GM12878 (cell line): ENCODE measurements around the gene EEF1G. TPM values are rescaled to one million over a fixed set of nuclear protein-coding genes. Genes with fewer than 3 reads are reported as not detected.

Experiments
- ATAC-seq: fragments of 200-7000 bp; cut with Tn5 transposase; 3 replicates; pipeline ENCODE4 v1.9.1; 2020; ENCODE audit warnings: mild to moderate bottlenecking, moderate library complexity
- BruUV-seq: library from RNA; stranded (reverse); fragments of 400-500 nt; replicated peaks from 2 replicates; lab custom pipeline; 2021; lab: Mats Ljungman, UMichigan
- CTCF ChIA-PET: fragments of 300-600 bp; sonication (Branson Sonifier 250); formaldehyde crosslinking; extraction: SDS; loops from one replicate; lab custom pipeline; 2021; ENCODE audit warnings: inconsistent platforms; lab: Yijun Ruan, JAX
- POLR2A ChIA-PET: fragments of 350-600 bp; formaldehyde crosslinking; extraction: SDS; loops from one replicate; lab custom pipeline; 2021; ENCODE audit warnings: inconsistent platforms; lab: Charles Lee
- RAD21 ChIA-PET: fragments of 300-600 bp; sonication (Branson Sonifier 250); formaldehyde crosslinking; loops from one replicate; lab custom pipeline; 2023; ENCODE audit warnings: antibody characterized with exemption; ENCODE audit not compliant: unreplicated experiment; lab: Charles Lee
- SMC1A ChIA-PET: fragments of 300-600 bp; sonication (Branson Sonifier 250); formaldehyde crosslinking; loops from one replicate; lab custom pipeline; 2023; ENCODE audit not compliant: unreplicated experiment, uncharacterized antibody; lab: Charles Lee
- DNase-seq: peaks from one replicate; pipeline ENCODE4 v3.0.0-alpha.2; 2011; ENCODE audit warnings: low read depth, low spot score
- FAIRE-seq: peaks from 3 replicates; lab custom pipeline; 2011; peaks lifted over from hg19 to GRCh38; lab: Jason Lieb, UNC
- H2AFZ ChIP-seq: 2 replicates; pipeline ENCODE4 v1.6.0; 2011; ENCODE audit warnings: low read depth, low read length, control low read depth; ENCODE audit not compliant: control insufficient read depth
- H3K27ac ChIP-seq: 2 replicates; pipeline ENCODE4 v1.5.1; 2011; ENCODE audit warnings: control low read depth; ENCODE audit not compliant: control insufficient read depth, insufficient read depth
- H3K27me3 ChIP-seq, 2 experiments: replicated peaks in 1 of 2; 2 replicates each; pipeline versions ENCODE4 v1.6.0 to v1.6.1; 2011; ENCODE audit warnings: low read length in 1 of 2; ENCODE audit not compliant: control insufficient read depth in 2 of 2, insufficient read depth in 2 of 2
- H3K36me3 ChIP-seq, 2 experiments: 2 replicates each; pipeline ENCODE4 v1.5.1; 2011; ENCODE audit warnings: low read length in 1 of 2; ENCODE audit not compliant: control insufficient read depth in 2 of 2, insufficient read depth in 2 of 2
- H3K4me1 ChIP-seq: 2 replicates; pipeline ENCODE4 v1.6.1; 2011; ENCODE audit warnings: mild to moderate bottlenecking, low read length, moderate library complexity, mixed read lengths; ENCODE audit not compliant: control insufficient read depth, insufficient read depth
- H3K4me2 ChIP-seq: 2 replicates; pipeline ENCODE4 v1.6.0; 2011; ENCODE audit warnings: control low read depth; ENCODE audit not compliant: control insufficient read depth, insufficient read depth
- H3K4me3 ChIP-seq: fragments of 200-600 bp; sonication (generic); 2 replicates; pipeline ENCODE4 v1.5.1; 2016
- H3K79me2 ChIP-seq: 2 replicates; pipeline ENCODE4 v1.6.0; 2011; ENCODE audit warnings: low read length; ENCODE audit not compliant: control insufficient read depth, insufficient read depth
- H3K9ac ChIP-seq: 2 replicates; pipeline ENCODE4 v1.8.0; 2011; ENCODE audit warnings: low read length, control low read depth, mixed read lengths; ENCODE audit not compliant: control insufficient read depth, insufficient read depth
- H3K9me3 ChIP-seq: replicated peaks from 3 replicates; pipeline ENCODE4 v1.5.1; 2011; ENCODE audit warnings: mild to moderate bottlenecking, low read length; ENCODE audit not compliant: control insufficient read depth, insufficient read depth
- H4K20me1 ChIP-seq: 2 replicates; pipeline ENCODE4 v1.6.0; 2011; ENCODE audit not compliant: control insufficient read depth, insufficient read depth
- BACH1 ChIP-seq: fragments of 450-650 bp; IDR thresholded peaks from 2 replicates; pipeline ENCODE4 v1.6.1; 2017; ENCODE audit warnings: mild to moderate bottlenecking, borderline replicate concordance
- FOXM1 ChIP-seq: IDR thresholded peaks from 2 replicates; pipeline ENCODE4 v1.6.1; 2012; ENCODE audit warnings: low read depth, mild to moderate bottlenecking, inconsistent platforms, low read length, moderate library complexity
- KLF5 ChIP-seq: fragments of 450-650 bp; IDR thresholded peaks from 2 replicates; pipeline ENCODE4 v1.6.1; 2014; ENCODE audit warnings: mild to moderate bottlenecking; ENCODE audit not compliant: partially characterized antibody
- LARP7 ChIP-seq: fragments of 450-650 bp; IDR thresholded peaks from 2 replicates; pipeline ENCODE4 v1.6.1; 2017; ENCODE audit warnings: mild to moderate bottlenecking
- MTA3 ChIP-seq: IDR thresholded peaks from 2 replicates; pipeline ENCODE4 v1.6.1; 2012; ENCODE audit warnings: low read length, inconsistent platforms, borderline replicate concordance
- NR2F1 ChIP-seq: fragments of 450-650 bp; conservative IDR thresholded peaks from 2 replicates; pipeline ENCODE4 v1.6.1; 2017; ENCODE audit warnings: mild to moderate bottlenecking
- POLR2AphosphoS2 ChIP-seq: IDR thresholded peaks from 2 replicates; pipeline ENCODE4 v1.6.1; 2011; ENCODE audit warnings: low read depth, mild to moderate bottlenecking, low read length, improper control_type of control experiment, moderate library complexity
- SIN3A ChIP-seq: IDR thresholded peaks from 2 replicates; pipeline ENCODE4 v1.6.1; 2012; ENCODE audit warnings: low read depth, low read length, improper control_type of control experiment
- SIX5 ChIP-seq: IDR thresholded peaks from 2 replicates; pipeline ENCODE4 v1.6.1; 2011; ENCODE audit warnings: mild to moderate bottlenecking, low read depth, low read length, moderate library complexity; ENCODE audit not compliant: severe bottlenecking
- STAT1 ChIP-seq: fragments of 450-650 bp; conservative IDR thresholded peaks from 2 replicates; pipeline ENCODE4 v1.6.1; 2014; ENCODE audit warnings: antibody characterized with exemption, mild to moderate bottlenecking
- SUPT20H ChIP-seq: IDR thresholded peaks from 2 replicates; pipeline ENCODE4 v1.6.1; 2011; ENCODE audit warnings: low read depth, mild to moderate bottlenecking, low read length, moderate library complexity, borderline replicate concordance; ENCODE audit not compliant: control insufficient read depth
- SUZ12 ChIP-seq: fragments of 200-600 bp; sonication (generic); IDR thresholded peaks from one replicate; pipeline ENCODE4 v1.6.1; 2018; ENCODE audit warnings: antibody characterized with exemption, mild to moderate bottlenecking; ENCODE audit not compliant: unreplicated experiment
- TCF7 ChIP-seq: IDR thresholded peaks from 2 replicates; pipeline ENCODE4 v1.6.1; 2014; ENCODE audit warnings: antibody characterized with exemption, borderline replicate concordance
- WRNIP1 ChIP-seq: IDR thresholded peaks from 2 replicates; pipeline ENCODE4 v1.6.1; 2011; ENCODE audit warnings: low read depth, low read length, improper control_type of control experiment, borderline replicate concordance
- ZNF24 ChIP-seq: fragments of 450-650 bp; IDR thresholded peaks from 2 replicates; pipeline ENCODE4 v1.6.1; 2017; ENCODE audit warnings: antibody characterized with exemption, mild to moderate bottlenecking
- WGBS: methylation state at CpG from one replicate; pipeline ENCODE4 v1.1.6; 2016; ENCODE audit warnings: low lambda C conversion rate; ENCODE audit not compliant: insufficient replicate concordance, insufficient coverage; ENCODE audit errors: missing lambda C conversion rate; 5-methylcytosine and 5-hydroxymethylcytosine counted together
- in situ Hi-C: fragments of 300-500 bp; cut with MboI; formaldehyde crosslinking; loops from 9 replicates; pipeline ENCODE4 v1.14.3; 2018; ENCODE audit warnings: mixed read lengths
- intact Hi-C: fragments of 100-400 bp; cut with micrococcal nuclease; formaldehyde crosslinking; loops from one replicate; pipeline ENCODE4 v1.14.2; 2022; ENCODE audit not compliant: unreplicated experiment
- polyA plus RNA-seq, 11 experiments: library from polyadenylated mRNA; depleted of rRNA in 4 of 11; unstranded in 6 of 11; stranded (reverse) in 5 of 11; fragments of >200 nt; fragmentation: Nextera tagmentation in 4 of 11; fragmentation: Illumina TruSeq in 1 of 11; extraction: Ambion mirVana in 4 of 11; extraction: Trizol in 1 of 11; gene quantifications; 1 replicate in 1 of 11; 2 replicates in 10 of 11; pipeline versions ENCODE4 v1.2.1 to v1.2.3, GENCODE V29; 2011 to 2016; ENCODE audit warnings: inconsistent platforms in 2 of 11, missing spikeins in 2 of 11, low read depth in 1 of 11
- total RNA-seq, 4 experiments: library from RNA; depleted of rRNA in 3 of 4; stranded (reverse); fragments of >200 nt in 3 of 4; fragmentation: Illumina TruSeq in 1 of 4; extraction: Trizol in 1 of 4; gene quantifications; 2 replicates each; pipeline versions ENCODE4 v1.2.1 to v1.2.3, GENCODE V29; 2013 to 2021
- TF ChIP-seq, protein P1 (sequence below): IDR thresholded peaks from 2 replicates; pipeline ENCODE4 v1.6.1; 2012; ENCODE audit warnings: low read depth, low read length, improper control_type of control experiment

EEF1G gene
- total and polyA plus RNA-seq, 10 of the 15 experiments (the other 5 are each of a cell fraction or from before 2014, with no cell fraction given), result 850 to 2,739 (median 2,277) TPM

DNA sequence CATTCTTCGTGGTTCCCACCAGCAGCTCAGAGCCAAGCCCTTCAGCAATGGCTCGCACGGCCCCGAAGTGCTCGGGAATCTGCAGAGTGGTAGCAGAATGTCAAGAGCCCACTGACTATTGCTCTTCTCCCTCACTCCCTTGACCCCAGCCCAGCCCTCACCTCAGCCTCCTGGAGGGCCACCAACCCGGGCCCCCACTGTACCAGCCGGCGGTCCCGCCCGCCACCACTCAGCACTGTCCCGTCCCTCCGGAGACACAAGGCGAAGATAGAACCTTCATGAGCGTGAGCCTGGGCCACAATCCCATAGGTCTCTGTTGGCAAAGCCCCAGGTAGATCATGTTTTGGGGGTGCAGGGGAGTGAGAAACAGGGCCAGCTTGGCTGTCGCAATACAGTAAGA, 32.2 kb upstream of the EEF1G start:
- no peak for DNase-seq
- Histone ChIP-seq H2AFZ (no peak overlapping the region), H3K79me2 (peaks cover 13% of the 10 kb centered on the region), H3K27ac (no peak overlapping the region), H3K4me3 (no peak overlapping the region), H4K20me1 (no peaks in the 10 kb centered on the region; the same call in 1 of the 2 replicates), H3K36me3 (peaks cover 3 to 9% of the 10 kb centered on the region in 2 experiments; a peak in 3 of 4 replicates), H3K27me3 (no peaks in the 10 kb centered on the region), H3K9me3 (no peaks in the 10 kb centered on the region), H3K4me1 (peaks cover 10% of the 10 kb centered on the region), H3K9ac (no peak overlapping the region), H3K4me2 (no peak overlapping the region)
- ChIA-PET SMC1A (interaction anchor here (0.7 kb wide), 1 partner anchor 182 kb away, joined by 3 read pairs; no protein-coding TSS in a partner anchor), RAD21 (no interaction called here), CTCF (interaction anchor here (1.7 kb wide), 1 partner anchor 88 kb away, joined by 4 read pairs; no protein-coding TSS in a partner anchor), POLR2A (no interaction called here)
- no peak for ATAC-seq
- intact Hi-C loops (no loop called here), in situ Hi-C loops (no loop called here)
- TF ChIP-seq ZNF24, result no peak
- BruUV-seq, result no TSS peak
- 98% methylated on average over 15 of the region's 15 CpGs for WGBS
- FAIRE-seq, result no peak

DNA sequence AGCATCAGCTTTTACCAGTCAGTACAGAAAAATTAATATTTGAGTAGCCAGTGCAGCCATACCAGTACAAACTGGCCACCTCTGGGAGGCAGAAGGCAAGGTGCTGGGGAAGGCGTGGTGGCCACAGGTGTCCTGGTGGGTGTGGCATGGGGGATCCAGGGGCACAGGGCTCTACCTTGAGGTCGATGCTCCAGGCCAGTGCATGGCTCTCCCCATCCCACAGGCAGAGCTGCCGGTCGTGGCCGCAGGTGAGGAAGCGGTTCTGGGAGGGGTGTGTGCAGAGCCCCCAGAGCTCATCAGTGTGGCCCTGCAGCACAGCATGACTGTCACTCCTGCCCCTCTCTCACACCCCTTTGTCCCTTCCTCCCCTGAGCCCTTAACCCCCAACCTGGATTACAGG, 31.8 kb upstream of the EEF1G start:
- Histone ChIP-seq H3K27ac (no peak overlapping the region), H3K36me3 (peaks cover 3 to 9% of the 10 kb centered on the region in 2 experiments; a peak in 3 of 4 replicates), H3K9ac (no peak overlapping the region), H3K79me2 (peaks cover 13% of the 10 kb centered on the region), H4K20me1 (no peaks in the 10 kb centered on the region; the same call in 1 of the 2 replicates), H2AFZ (no peak overlapping the region), H3K4me1 (peaks cover 6% of the 10 kb centered on the region), H3K4me3 (no peak overlapping the region), H3K27me3 (no peaks in the 10 kb centered on the region), H3K9me3 (no peaks in the 10 kb centered on the region), H3K4me2 (no peak overlapping the region)
- no TSS peak for BruUV-seq
- no peak for DNase-seq
- ATAC-seq, result no peak
- ChIA-PET RAD21 (no interaction called here), SMC1A (no interaction called here), CTCF (interaction anchor here (1.7 kb wide), 1 partner anchor 89 kb away, joined by 4 read pairs; no protein-coding TSS in a partner anchor), POLR2A (no interaction called here)
- TF ChIP-seq FOXM1 (no peak), SUZ12 (no peak), SIX5 (no peak), MTA3 (no peak), SIN3A (no peak), SUPT20H (no peak), TCF7 (no peak), LARP7 (no peak), WRNIP1 (no peak), POLR2AphosphoS2 (no peak), BACH1 (no peak), KLF5 (no peak), NR2F1 (no peak), STAT1 (no peak)
- TF ChIP-seq, protein P1, sequence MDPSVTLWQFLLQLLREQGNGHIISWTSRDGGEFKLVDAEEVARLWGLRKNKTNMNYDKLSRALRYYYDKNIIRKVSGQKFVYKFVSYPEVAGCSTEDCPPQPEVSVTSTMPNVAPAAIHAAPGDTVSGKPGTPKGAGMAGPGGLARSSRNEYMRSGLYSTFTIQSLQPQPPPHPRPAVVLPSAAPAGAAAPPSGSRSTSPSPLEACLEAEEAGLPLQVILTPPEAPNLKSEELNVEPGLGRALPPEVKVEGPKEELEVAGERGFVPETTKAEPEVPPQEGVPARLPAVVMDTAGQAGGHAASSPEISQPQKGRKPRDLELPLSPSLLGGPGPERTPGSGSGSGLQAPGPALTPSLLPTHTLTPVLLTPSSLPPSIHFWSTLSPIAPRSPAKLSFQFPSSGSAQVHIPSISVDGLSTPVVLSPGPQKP, result no peak
- intact Hi-C loops, result no loop called here
- no peak for FAIRE-seq
- 84% methylated on average over 6 of the region's 6 CpGs for WGBS
- in situ Hi-C loops, result no loop called here
